Neural crest cell (in vitro differentiated cells): ENCODE measurements around the gene BCL2L12. TPM values are rescaled to one million over a fixed set of nuclear protein-coding genes. Genes with fewer than 3 reads are reported as not detected.

ENCODE experiments used
- DNase-seq: peaks from one replicate; pipeline ENCODE4 v3.0.0; 2021; ENCODE audit warnings: low read depth, mixed read lengths, low spot score
- H3K27ac Mint-ChIP-seq: one replicate; pipeline ENCODE4 v1.8.0; 2021; ENCODE audit warnings: mild to moderate bottlenecking, mixed read lengths; ENCODE audit not compliant: unreplicated experiment
- H3K27me3 Mint-ChIP-seq: 2 replicates; pipeline ENCODE4 v1.8.0; 2021; ENCODE audit warnings: low read depth, mild to moderate bottlenecking, mixed read lengths
- H3K36me3 Mint-ChIP-seq: 2 replicates; pipeline ENCODE4 v1.8.0; 2021; ENCODE audit warnings: low read depth, mild to moderate bottlenecking, mixed read lengths
- H3K4me1 Mint-ChIP-seq: 2 replicates; pipeline ENCODE4 v1.8.0; 2021; ENCODE audit warnings: mixed read lengths
- H3K4me3 Mint-ChIP-seq: one replicate; pipeline ENCODE4 v1.8.0; 2021; ENCODE audit warnings: mild to moderate bottlenecking, mixed read lengths
- H3K9me3 Mint-ChIP-seq: 2 replicates; pipeline ENCODE4 v1.8.0; 2021; ENCODE audit warnings: mixed read lengths
- CTCF ChIP-seq: fragments of 200-600 bp; sonication (generic); conservative IDR thresholded peaks from 2 replicates; pipeline ENCODE4 v1.5.0; 2021; ENCODE audit warnings: antibody characterized with exemption, mild to moderate bottlenecking
- total RNA-seq: library from RNA; stranded (reverse); gene quantifications from 2 replicates; pipeline ENCODE4 v1.2.1, GENCODE V29; 2021

BCL2L12 gene
- total RNA-seq, 1 donor from 2014 or later = 92.4 TPM

GRCh38 chr19:49635530-49636232 is 30.1 kb upstream of the BCL2L12 start:
- DNase-seq = no peak
- H3K9me3 Mint-ChIP-seq = no peaks in the 10 kb centered on the region
- peak overlapping the region; percentile 81 for H3K4me3 Mint-ChIP-seq
- no peaks in the 10 kb centered on the region for H3K36me3 Mint-ChIP-seq
- peaks cover 52% of the 10 kb centered on the region for H3K27me3 Mint-ChIP-seq
- TF ChIP-seq CTCF = no peak
- H3K4me1 Mint-ChIP-seq = peaks cover 50% of the 10 kb centered on the region
- no peak overlapping the region for H3K27ac Mint-ChIP-seq

DNA sequence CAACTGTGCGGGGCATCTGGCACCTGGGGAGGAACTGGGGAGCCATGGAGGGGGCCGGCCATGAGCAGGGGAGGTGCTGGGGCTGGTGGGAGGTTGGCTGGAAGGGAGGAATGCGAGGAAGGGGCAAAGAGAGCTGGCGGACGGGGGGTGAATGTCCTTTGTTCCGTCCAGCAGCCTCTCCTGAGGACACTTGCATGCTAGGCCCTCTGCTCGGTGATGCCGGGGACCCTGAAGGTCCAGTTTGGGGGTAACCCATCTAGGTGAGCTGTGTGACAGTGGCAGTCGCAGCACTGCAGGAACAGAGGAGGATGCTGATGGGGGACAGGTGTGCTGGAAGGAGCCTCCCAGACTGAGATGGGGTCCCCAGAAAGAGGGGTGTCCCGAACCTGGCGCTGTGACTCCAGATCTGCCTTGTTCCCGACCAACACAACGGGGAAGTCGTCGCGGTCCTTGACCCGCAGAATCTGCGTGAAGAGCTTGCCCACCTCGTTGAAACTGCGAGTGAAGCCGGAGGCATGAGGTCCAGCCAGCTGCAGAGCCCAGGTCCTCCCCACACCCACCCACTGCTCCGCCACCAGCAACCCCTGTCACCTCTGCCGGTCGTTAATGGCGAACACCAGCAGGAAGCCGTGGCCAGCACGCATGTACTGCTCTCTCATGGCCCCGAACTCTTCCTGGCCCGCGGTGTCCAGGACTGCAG is 29.4 kb upstream of the BCL2L12 start:
- peaks cover 52% of the 10 kb centered on the region for H3K27me3 Mint-ChIP-seq
- H3K4me1 Mint-ChIP-seq = peaks cover 56% of the 10 kb centered on the region
- H3K9me3 Mint-ChIP-seq = no peaks in the 10 kb centered on the region
- no peaks in the 10 kb centered on the region for H3K36me3 Mint-ChIP-seq
- no peak overlapping the region for H3K27ac Mint-ChIP-seq
- peak overlapping the region; percentile 81 for H3K4me3 Mint-ChIP-seq
- no peak for DNase-seq
- no peak for TF ChIP-seq CTCF

GRCh38 chr19:49637821-49638738 is 27.7 kb upstream of the BCL2L12 start:
- no peaks in the 10 kb centered on the region for H3K36me3 Mint-ChIP-seq
- peaks cover 68% of the 10 kb centered on the region for H3K4me1 Mint-ChIP-seq
- H3K9me3 Mint-ChIP-seq = no peaks in the 10 kb centered on the region
- peak overlapping the region; percentile 67 for H3K27ac Mint-ChIP-seq
- H3K27me3 Mint-ChIP-seq = peaks cover 52% of the 10 kb centered on the region
- DNase-seq = no peak
- no peak for TF ChIP-seq CTCF
- peak overlapping the region; percentile 83 for H3K4me3 Mint-ChIP-seq

GRCh38 chr19:49639401-49640112 is 26.2 kb upstream of the BCL2L12 start:
- no peaks in the 10 kb centered on the region for H3K9me3 Mint-ChIP-seq
- no peak overlapping the region for H3K27ac Mint-ChIP-seq
- H3K27me3 Mint-ChIP-seq = peaks cover 50% of the 10 kb centered on the region
- H3K4me3 Mint-ChIP-seq = peak overlapping the region; percentile 91
- no peak for TF ChIP-seq CTCF
- peaks cover 83% of the 10 kb centered on the region for H3K4me1 Mint-ChIP-seq
- DNase-seq = no peak
- peaks cover 2% of the 10 kb centered on the region for H3K36me3 Mint-ChIP-seq
